ENCODE results near the gene NAPSA. TPM values are rescaled to one million over a fixed set of nuclear protein-coding genes. Genes with fewer than 3 reads are reported as not detected.

The NAPSA gene
- total and polyA plus RNA-seq, 5 donors, result 0.43 to 0.84 (median 0.64) TPM; not detected in 1

GRCh38 chr19:50311723-50312635 lies 53.5 kb downstream of the NAPSA start:
- H3K27me3 ChIP-seq (ENCODE audit: control insufficient read depth, insufficient read depth), result no peaks in the 10 kb centered on the region
- H3K4me1 ChIP-seq (ENCODE audit: control insufficient read depth, insufficient read depth, low read length), result no peaks in the 10 kb centered on the region
- 3% methylated on average over 42 of the region's 42 CpGs for WGBS
- ATAC-seq, result peak; percentile 36 to 51
- H3K4me3 ChIP-seq (ENCODE audit: low read length), result peak overlapping the region; percentile 6
- no peak overlapping the region for H3K27ac ChIP-seq (ENCODE audit: low read length)
- no peaks in the 10 kb centered on the region for H3K9me3 ChIP-seq (ENCODE audit: control insufficient read depth, low read length)
- intact Hi-C loops (cut with DNase I), result no loop called here
- peak in 2 of 3 donors; percentile 60 to 77 for DNase-seq

- DNase-seq (no peak), ATAC-seq (no peak)
- intact Hi-C loops (cut with DNase I), result no loop called here
- Histone ChIP-seq H3K4me1 (ENCODE audit: control insufficient read depth, insufficient read depth, low read length) (no peaks in the 10 kb centered on the region), H3K9me3 (ENCODE audit: control insufficient read depth, low read length) (no peaks in the 10 kb centered on the region), H3K4me3 (ENCODE audit: low read length) (no peak overlapping the region), H3K27me3 (ENCODE audit: control insufficient read depth, insufficient read depth) (no peaks in the 10 kb centered on the region), H3K27ac (ENCODE audit: low read length) (no peak overlapping the region)
- WGBS, result 40% methylated on average over 10 of the region's 10 CpGs
These were observed 54.5 kb downstream of the NAPSA start for GRCh38 chr19:50310759-50311465.

- DNase-seq, result no peak
- WGBS, result 57% methylated on average over 16 of the region's 16 CpGs
- Histone ChIP-seq H3K27ac (ENCODE audit: low read length) (no peak overlapping the region), H3K4me1 (ENCODE audit: control insufficient read depth, insufficient read depth, low read length) (no peaks in the 10 kb centered on the region), H3K27me3 (ENCODE audit: control insufficient read depth, insufficient read depth) (no peaks in the 10 kb centered on the region), H3K4me3 (ENCODE audit: low read length) (no peak overlapping the region), H3K9me3 (ENCODE audit: control insufficient read depth, low read length) (no peaks in the 10 kb centered on the region)
- peak in 1 of 2 donors; percentile 20 for ATAC-seq
- intact Hi-C loops (cut with DNase I), result no loop called here
These were observed 55.9 kb downstream of the NAPSA start for GRCh38 chr19:50309396-50310125.

- Histone ChIP-seq H3K9me3 (ENCODE audit: control insufficient read depth, low read length) (no peaks in the 10 kb centered on the region), H3K4me1 (ENCODE audit: control insufficient read depth, insufficient read depth, low read length) (no peaks in the 10 kb centered on the region), H3K27ac (ENCODE audit: low read length) (no peak overlapping the region), H3K27me3 (ENCODE audit: control insufficient read depth, insufficient read depth) (no peaks in the 10 kb centered on the region), H3K4me3 (ENCODE audit: low read length) (no peak overlapping the region)
- intact Hi-C loops (cut with DNase I), result no loop called here
- ATAC-seq (no peak), DNase-seq (no peak)
- 83% methylated on average over 21 of the region's 21 CpGs for WGBS
These were observed 56.4 kb downstream of the NAPSA start for GRCh38 chr19:50308991-50309390.

Other genes with a start within 250 kb of the NAPSA start
- gene IZUMO2, start 202.4 kb downstream of the NAPSA start, total RNA-seq, result not detected
- not detected for gene IZUMO2, start 202.4 kb downstream of the NAPSA start, polyA plus RNA-seq
- gene MYH14, start 162.0 kb downstream of the NAPSA start, total RNA-seq, result 10 to 100 TPM; 69.9 to 92.9 (median 76.5) TPM
- gene MYH14, start 162.0 kb downstream of the NAPSA start, polyA plus RNA-seq, result 73.6 TPM
- 1 to 10 TPM; 3.0 to 6.1 (median 4.9) TPM for gene KCNC3, start 36.3 kb downstream of the NAPSA start, total RNA-seq
- gene KCNC3, start 36.3 kb downstream of the NAPSA start, polyA plus RNA-seq, result 3.3 TPM
- gene NR1H2, start 10.8 kb upstream of the NAPSA start, total RNA-seq, result 10 to 100 TPM; 68.3 to 74.5 (median 70.2) TPM
- gene NR1H2, start 10.8 kb upstream of the NAPSA start, polyA plus RNA-seq, result 80.9 TPM
- gene POLD1, start 18.7 kb upstream of the NAPSA start, total RNA-seq, result 10 to 100 TPM in 3 of 4 donors, 1 to 10 TPM in 1; 9.0 to 12.5 (median 11.6) TPM
- 8.7 TPM for gene POLD1, start 18.7 kb upstream of the NAPSA start, polyA plus RNA-seq
- gene SPIB, start 53.3 kb upstream of the NAPSA start, total RNA-seq, result under 1 TPM in 2 of 4 donors, not detected in 2; 0.14 to 0.29 TPM
- 0.02 TPM for gene SPIB, start 53.3 kb upstream of the NAPSA start, polyA plus RNA-seq
- not detected for gene MYBPC2, start 67.3 kb upstream of the NAPSA start, total RNA-seq
- not detected for gene MYBPC2, start 67.3 kb upstream of the NAPSA start, polyA plus RNA-seq
- gene EMC10, start 110.9 kb upstream of the NAPSA start, total RNA-seq, result 100 to 1,000 TPM in 3 of 4 donors, 10 to 100 TPM in 1; 98.5 to 118 (median 104) TPM
- gene EMC10, start 110.9 kb upstream of the NAPSA start, polyA plus RNA-seq, result 134 TPM
- 1 to 10 TPM in 3 of 4 donors, under 1 TPM in 1; 0.86 to 2.3 (median 1.9) TPM for gene GARIN5A, start 111.2 kb upstream of the NAPSA start, total RNA-seq
- gene GARIN5A, start 111.2 kb upstream of the NAPSA start, polyA plus RNA-seq, result 3.0 TPM
- 10 to 100 TPM; 24.2 to 40.5 (median 39.5) TPM for gene JOSD2, start 145.6 kb upstream of the NAPSA start, total RNA-seq
- gene JOSD2, start 145.6 kb upstream of the NAPSA start, polyA plus RNA-seq, result 55.2 TPM
- gene ASPDH, start 148.3 kb upstream of the NAPSA start, total RNA-seq, result not detected
- gene ASPDH, start 148.3 kb upstream of the NAPSA start, polyA plus RNA-seq, result not detected
- gene LRRC4B, start 202.8 kb upstream of the NAPSA start, total RNA-seq, result 1 to 10 TPM; 1.2 to 3.2 (median 2.0) TPM
- 1.6 TPM for gene LRRC4B, start 202.8 kb upstream of the NAPSA start, polyA plus RNA-seq

Measured in right cardiac atrium (tissue), 5 donors.